Fibroblast of skin of back (primary cell): ENCODE results near the gene DLK1.

Experiments used
- DNase-seq: peaks from one replicate; pipeline ENCODE4 v3.0.0-alpha.2; 2013

DLK1 gene

GRCh38 chr14:100693877-100694578 lies 32.7 kb upstream of the DLK1 start:
- DNase-seq: no peak

GRCh38 chr14:100694579-100695422 lies 31.9 kb upstream of the DLK1 start:
- peak; percentile 41 for DNase-seq

GRCh38 chr14:100695423-100695738 lies 31.3 kb upstream of the DLK1 start:
- peak; percentile 58 for DNase-seq

- no peak for DNase-seq
Observed at GRCh38 chr14:100696008-100696407, 30.7 kb upstream of the DLK1 start.

GRCh38 chr14:100696590-100696989 lies 30.1 kb upstream of the DLK1 start:
- no peak for DNase-seq

- DNase-seq: no peak
Observed at GRCh38 chr14:100698066-100698465, 28.6 kb upstream of the DLK1 start.

- DNase-seq: no peak
Observed at GRCh38 chr14:100698666-100699448, 27.8 kb upstream of the DLK1 start.

- no peak for DNase-seq
Observed at GRCh38 chr14:100701314-100701713, 25.4 kb upstream of the DLK1 start.

GRCh38 chr14:100702590-100702989 lies 24.1 kb upstream of the DLK1 start:
- DNase-seq: no peak

GRCh38 chr14:100703386-100704220 lies 23.1 kb upstream of the DLK1 start:
- DNase-seq: no peak

- DNase-seq: no peak
Observed at GRCh38 chr14:100706200-100706599, 20.5 kb upstream of the DLK1 start.

GRCh38 chr14:100706860-100707259 lies 19.8 kb upstream of the DLK1 start:
- no peak for DNase-seq

GRCh38 chr14:100708425-100709288 lies 18.0 kb upstream of the DLK1 start:
- no peak for DNase-seq

GRCh38 chr14:100709289-100710284 lies 17.1 kb upstream of the DLK1 start:
- peak; percentile 12 for DNase-seq

- no peak for DNase-seq
Observed at GRCh38 chr14:100710391-100710790, 16.3 kb upstream of the DLK1 start.

GRCh38 chr14:100710826-100711462 lies 15.7 kb upstream of the DLK1 start:
- no peak for DNase-seq

- no peak for DNase-seq
Observed at GRCh38 chr14:100711493-100711892, 15.2 kb upstream of the DLK1 start.

- DNase-seq: no peak
Observed at GRCh38 chr14:100712490-100712889, 14.2 kb upstream of the DLK1 start.

GRCh38 chr14:100713705-100714104 lies 13.0 kb upstream of the DLK1 start:
- no peak for DNase-seq
